Endothelial cell of umbilical vein (primary cell): ENCODE measurements around the gene FCRL2. TPM values are rescaled to one million over a fixed set of nuclear protein-coding genes. Genes with fewer than 3 reads are reported as not detected.

ENCODE experiments used
- BruUV-seq: library from RNA; stranded (reverse); fragments of 400-500 nt; replicated peaks from 2 replicates; lab custom pipeline; 2021; lab: Mats Ljungman, UMichigan
- CTCF ChIA-PET: fragments of 300-600, 350-600 bp; sonication (Branson Sonifier 250); formaldehyde crosslinking; loops from one replicate; lab custom pipeline; 2021; ENCODE audit warnings: antibody characterized with exemption, inconsistent platforms; lab: Charles Lee
- POLR2A ChIA-PET: fragments of 300-600, 350-600 bp; sonication (Branson Sonifier 250); formaldehyde crosslinking; loops from one replicate; lab custom pipeline; 2021; ENCODE audit warnings: antibody characterized with exemption, inconsistent platforms; lab: Charles Lee
- DNase-seq: peaks from one replicate; pipeline ENCODE4 v3.0.0-alpha.2; 2011; ENCODE audit warnings: low read depth, low spot score
- FAIRE-seq: peaks from 2 replicates; lab custom pipeline; 2011; peaks lifted over from hg19 to GRCh38; lab: Jason Lieb, UNC
- H2AFZ ChIP-seq: 2 replicates; pipeline ENCODE4 v1.6.0; 2012; ENCODE audit warnings: low read depth, low read length, control low read depth, inconsistent platforms
- H3K27ac ChIP-seq: 2 replicates; pipeline ENCODE4 v1.5.1; 2011; ENCODE audit warnings: low read depth, mild to moderate bottlenecking, control low read depth, low read length, moderate library complexity; ENCODE audit not compliant: insufficient read depth
- H3K27me3 ChIP-seq, 2 experiments: 2 replicates each; pipeline versions ENCODE4 v1.6.0 to v1.6.1; 2011; ENCODE audit warnings: low read length in 2 of 2, mixed read lengths in 1 of 2; ENCODE audit not compliant: control insufficient read depth in 2 of 2, insufficient read depth in 2 of 2
- H3K36me3 ChIP-seq, 2 experiments: 2 replicates in 1 of 2; 3 replicates in 1 of 2; pipeline ENCODE4 v1.5.1; 2011; ENCODE audit warnings: low read length in 2 of 2, mild to moderate bottlenecking in 1 of 2, moderate library complexity in 1 of 2; ENCODE audit not compliant: control insufficient read depth in 2 of 2, insufficient read depth in 2 of 2; ENCODE audit errors: extremely low read depth in 1 of 2
- H3K4me1 ChIP-seq: 3 replicates; pipeline ENCODE4 v1.5.1; 2011; ENCODE audit warnings: mild to moderate bottlenecking, low read length; ENCODE audit not compliant: control insufficient read depth, insufficient read depth; ENCODE audit errors: extremely low read depth
- H3K4me2 ChIP-seq: 2 replicates; pipeline ENCODE4 v1.6.1; 2011; ENCODE audit warnings: low read length, control low read depth, mixed read lengths; ENCODE audit not compliant: insufficient read depth
- H3K4me3 ChIP-seq, 3 experiments: fragments of 200-600 bp in 1 of 3; sonication (generic), shearing (Covaris generic) in 1 of 3; replicated peaks in 1 of 3; 2 replicates each; pipeline ENCODE4 v1.5.1; 2011 to 2016; ENCODE audit warnings: control low read depth in 3 of 3, low read length in 3 of 3, mild to moderate bottlenecking in 2 of 3, inconsistent platforms in 1 of 3, low read depth in 1 of 3, moderate library complexity in 1 of 3; ENCODE audit not compliant: insufficient read depth in 1 of 3
- H3K79me2 ChIP-seq: 2 replicates; pipeline ENCODE4 v1.6.0; 2012; ENCODE audit warnings: low read length, inconsistent platforms; ENCODE audit not compliant: control insufficient read depth, insufficient read depth
- H3K9ac ChIP-seq: replicated peaks from 2 replicates; pipeline ENCODE3; 2011; ENCODE audit warnings: low read length, control low read depth; ENCODE audit not compliant: insufficient read depth; ENCODE audit errors: extremely low read depth
- H3K9me1 ChIP-seq: replicated peaks from 3 replicates; pipeline ENCODE4 v1.6.0; 2011; ENCODE audit warnings: mild to moderate bottlenecking, low read length; ENCODE audit not compliant: control insufficient read depth, insufficient read depth; ENCODE audit errors: extremely low read depth
- H3K9me3 ChIP-seq: replicated peaks from 2 replicates; pipeline ENCODE4 v1.5.1; 2012; ENCODE audit warnings: low read length, inconsistent platforms; ENCODE audit not compliant: control insufficient read depth, insufficient read depth
- H4K20me1 ChIP-seq: replicated peaks from 2 replicates; pipeline ENCODE3; 2011; ENCODE audit warnings: mild to moderate bottlenecking, low read length; ENCODE audit not compliant: control insufficient read depth, insufficient read depth; ENCODE audit errors: extremely low read depth
- CTCF ChIP-seq, 2 donors: IDR thresholded peaks; 1 replicate in 1 of 2; 2 replicates in 1 of 2; pipeline ENCODE4 v1.5.1; 2011; ENCODE audit warnings: low read length in 2 of 2, mild to moderate bottlenecking in 2 of 2, moderate library complexity in 2 of 2, control low read depth in 1 of 2, inconsistent platforms in 1 of 2, low read depth in 1 of 2; ENCODE audit not compliant: insufficient read depth in 1 of 2; ENCODE audit errors: extremely low read depth in 1 of 2
- EZH2 ChIP-seq: IDR thresholded peaks from 2 replicates; pipeline ENCODE4 v1.6.1; 2012; ENCODE audit warnings: borderline replicate concordance, low read depth, mild to moderate bottlenecking, moderate library complexity, low read length, inconsistent platforms; ENCODE audit not compliant: severe bottlenecking
- FOS ChIP-seq: IDR thresholded peaks from 2 replicates; pipeline ENCODE4 v1.6.1; 2011; ENCODE audit warnings: mild to moderate bottlenecking, low read length, moderate library complexity, borderline replicate concordance; ENCODE audit not compliant: insufficient read depth
- GATA2 ChIP-seq: IDR thresholded peaks from 2 replicates; pipeline ENCODE4 v1.7.0; 2011; ENCODE audit warnings: low read depth, mild to moderate bottlenecking, moderate library complexity, mixed read lengths, low read length; ENCODE audit not compliant: insufficient read length, insufficient read depth
- JUN ChIP-seq: IDR thresholded peaks from 2 replicates; pipeline ENCODE4 v1.6.1; 2011; ENCODE audit warnings: borderline replicate concordance, low read depth; ENCODE audit not compliant: insufficient read length, insufficient read depth
- MAX ChIP-seq: IDR thresholded peaks from 2 replicates; pipeline ENCODE4 v1.6.1; 2011; ENCODE audit not compliant: insufficient read depth, insufficient read length
- MYC ChIP-seq: IDR thresholded peaks from one replicate; pipeline ENCODE4 v1.6.1; 2011; ENCODE audit warnings: mild to moderate bottlenecking, low read depth, low read length
- POLR2A ChIP-seq: IDR thresholded peaks from 2 replicates; pipeline ENCODE4 v1.6.1; 2012; ENCODE audit warnings: low read depth, mild to moderate bottlenecking, control low read depth, low read length
- POLR2AphosphoS5 ChIP-seq: IDR thresholded peaks from 2 replicates; pipeline ENCODE4 v1.6.1; 2012; ENCODE audit warnings: low read depth, mild to moderate bottlenecking, control low read depth, low read length, moderate library complexity; ENCODE audit not compliant: insufficient read depth
- dilution Hi-C: fragments of 300-500 bp; cut with MboI; formaldehyde crosslinking; loops from one replicate; pipeline ENCODE4 v1.15.0; 2019; ENCODE audit warnings: low sequenced_read_pairs; ENCODE audit not compliant: extremely low pct_ligation_motif_present
- intact Hi-C: fragments of 100-400 bp; cut with micrococcal nuclease; formaldehyde crosslinking; loops from one replicate; pipeline ENCODE4 v1.10.0; 2022
- polyA plus RNA-seq, 4 experiments: library from polyadenylated mRNA; depleted of rRNA in 3 of 4; stranded (reverse) in 3 of 4; unstranded in 1 of 4; fragments of >200 nt; gene quantifications; 2 replicates each; pipeline versions ENCODE4 v1.2.1 to v1.2.3, GENCODE V29; 2011 to 2012; ENCODE audit warnings: missing spikeins in 1 of 4
- total RNA-seq: library from RNA; stranded (reverse); gene quantifications from 2 replicates; pipeline ENCODE4 v1.2.3, GENCODE V29; 2021

Gene FCRL2
- total and polyA plus RNA-seq, 2 donors (not counting 3 experiments of a cell fraction or from before 2014, with no cell fraction given) = not detected

- H3K4me1 ChIP-seq = no peaks in the 10 kb centered on the region
- CTCF ChIA-PET = no interaction called here
Observed at GRCh38 chr1:157751283-157751682, 25.6 kb downstream of the FCRL2 start.

GRCh38 chr1:157748262-157748817, 28.6 kb downstream of the FCRL2 start:
- dilution Hi-C loops = no loop called here
- POLR2A ChIA-PET = no interaction called here
- Histone ChIP-seq H3K9me1 (no peaks in the 10 kb centered on the region), H3K4me2 (no peak overlapping the region), H3K27ac (no peak overlapping the region), H4K20me1 (no peaks in the 10 kb centered on the region), H3K4me3 (no peak overlapping the region), H3K36me3 (no peaks in the 10 kb centered on the region), H3K79me2 (no peaks in the 10 kb centered on the region), H3K9ac (no peak overlapping the region), H3K4me1 (no peaks in the 10 kb centered on the region), H2AFZ (no peak overlapping the region), H3K27me3 (no peaks in the 10 kb centered on the region), H3K9me3 (no peaks in the 10 kb centered on the region)
- intact Hi-C loops = no loop called here
- no peak for TF ChIP-seq POLR2A
- no peak for TF ChIP-seq MAX
- TF ChIP-seq CTCF (IDR thresholded peaks at IDR 0.05; ENCODE audit: extremely low read depth in 1 of 2, insufficient read depth in 1 of 2, low read depth in 1 of 2, low read length in 2 of 2) = no peak
- no peak for TF ChIP-seq EZH2
- no peak for TF ChIP-seq GATA2
- no peak for TF ChIP-seq MYC
- no peak for TF ChIP-seq FOS
- no peak for TF ChIP-seq POLR2AphosphoS5
- TF ChIP-seq JUN = no peak
- BruUV-seq = no TSS peak
- FAIRE-seq (no peak), DNase-seq (no peak)
- CTCF ChIA-PET = no interaction called here

More at GRCh38 chr1:157751283-157751682, 25.6 kb downstream of the FCRL2 start:
- H3K36me3 ChIP-seq = no peaks in the 10 kb centered on the region
- dilution Hi-C loops (no loop called here), intact Hi-C loops (no loop called here)
- H3K9me3 ChIP-seq = no peaks in the 10 kb centered on the region
- no peaks in the 10 kb centered on the region for H3K9me1 ChIP-seq
- TF ChIP-seq MYC (no peak), MAX (no peak)
- no peak for DNase-seq
- no peak overlapping the region for H3K4me3 ChIP-seq
- BruUV-seq = no TSS peak
- no peak overlapping the region for H3K27ac ChIP-seq
- no peak overlapping the region for H3K4me2 ChIP-seq
- H2AFZ ChIP-seq = no peak overlapping the region
- no peaks in the 10 kb centered on the region for H3K27me3 ChIP-seq
- H3K9ac ChIP-seq = no peak overlapping the region
- FAIRE-seq = no peak
- H4K20me1 ChIP-seq = no peaks in the 10 kb centered on the region
- H3K79me2 ChIP-seq = no peaks in the 10 kb centered on the region
- POLR2A ChIA-PET = no interaction called here
